Naive thymus-derived CD4-positive, alpha-beta T cell (primary cell): ENCODE measurements around the gene DGAT2. TPM values are rescaled to one million over a fixed set of nuclear protein-coding genes. Genes with fewer than 3 reads are reported as not detected.
A peak's percentile ranks its signal among the peaks of the same experiment; 100 is the strongest.

Source experiments
- ATAC-seq: fragments of 150-1000 bp; cut with Tn5 transposase; 2 replicates; pipeline ENCODE4 v1.10.0; 2021; ENCODE audit warnings: mild to moderate bottlenecking, moderate library complexity
- CTCF ChIA-PET: fragments of 350-600 bp; sonication (Branson Sonifier 250); formaldehyde crosslinking; loops from one replicate; lab custom pipeline; 2021; ENCODE audit warnings: antibody characterized with exemption; lab: Charles Lee
- POLR2A ChIA-PET: fragments of 350-600 bp; sonication (Branson Sonifier 250); formaldehyde crosslinking; loops from one replicate; lab custom pipeline; 2021; ENCODE audit warnings: antibody characterized with exemption, inconsistent platforms; lab: Charles Lee
- DNase-seq, 9 donors: peaks; one replicate each; pipeline versions ENCODE4 v3.0.0 to v3.0.0-alpha.2; 2020 to 2022; ENCODE audit warnings: mixed read lengths in 1 of 9
- H3K27ac ChIP-seq: one replicate; pipeline ENCODE4 v1.7.0; 2013; ENCODE audit warnings: mild to moderate bottlenecking, low read depth, low read length, moderate library complexity
- H3K27me3 ChIP-seq, 2 donors: one replicate each; pipeline ENCODE4 v1.7.0; 2013; ENCODE audit warnings: low read length in 2 of 2, mild to moderate bottlenecking in 2 of 2, moderate library complexity in 2 of 2; ENCODE audit not compliant: control insufficient read depth in 2 of 2, insufficient read depth in 2 of 2
- H3K36me3 ChIP-seq, 3 experiments: 1 replicate in 2 of 3; 2 replicates in 1 of 3; pipeline ENCODE4 v1.7.0; 2013; ENCODE audit warnings: low read length in 3 of 3, mild to moderate bottlenecking in 3 of 3, moderate library complexity in 1 of 3; ENCODE audit not compliant: insufficient read depth in 3 of 3, control insufficient read depth in 2 of 3
- H3K4me1 ChIP-seq, 2 donors: one replicate each; pipeline ENCODE4 v1.7.0; 2013; ENCODE audit warnings: low read length in 2 of 2, mild to moderate bottlenecking in 2 of 2, moderate library complexity in 1 of 2; ENCODE audit not compliant: control insufficient read depth in 2 of 2, insufficient read depth in 2 of 2
- H3K4me3 ChIP-seq: 2 replicates; pipeline ENCODE4 v1.7.0; 2013; ENCODE audit warnings: mild to moderate bottlenecking, low read length
- H3K9me3 ChIP-seq, 3 experiments: 1 replicate in 2 of 3; 2 replicates in 1 of 3; pipeline ENCODE4 v1.7.0; 2013; ENCODE audit warnings: low read length in 3 of 3; ENCODE audit not compliant: control insufficient read depth in 2 of 3
- H3K27ac Mint-ChIP-seq, 9 donors: one replicate each; pipeline ENCODE4 v1.8.0; 2020 to 2022; ENCODE audit warnings: mixed read lengths in 9 of 9, mild to moderate bottlenecking in 8 of 9, moderate library complexity in 5 of 9, inconsistent platforms in 2 of 9
- H3K27me3 Mint-ChIP-seq, 5 donors: one replicate each; pipeline ENCODE4 v1.8.0; 2021 to 2022; ENCODE audit warnings: mixed read lengths in 5 of 5, mild to moderate bottlenecking in 1 of 5
- H3K36me3 Mint-ChIP-seq, 5 donors: one replicate each; pipeline ENCODE4 v1.8.0; 2020 to 2022; ENCODE audit warnings: mixed read lengths in 5 of 5, mild to moderate bottlenecking in 3 of 5, inconsistent platforms in 1 of 5
- H3K4me1 Mint-ChIP-seq, 7 donors: one replicate each; pipeline ENCODE4 v1.8.0; 2020 to 2022; ENCODE audit warnings: mixed read lengths in 7 of 7, mild to moderate bottlenecking in 3 of 7, inconsistent platforms in 1 of 7
- H3K4me3 Mint-ChIP-seq, 10 donors: one replicate each; pipeline ENCODE4 v1.8.0; 2020 to 2022; ENCODE audit warnings: mild to moderate bottlenecking in 10 of 10, mixed read lengths in 10 of 10, moderate library complexity in 6 of 10, inconsistent platforms in 2 of 10
- H3K9me3 Mint-ChIP-seq, 11 donors: one replicate each; pipeline ENCODE4 v1.8.0; 2020 to 2022; ENCODE audit warnings: mixed read lengths in 11 of 11, mild to moderate bottlenecking in 4 of 11, inconsistent platforms in 1 of 11, moderate library complexity in 1 of 11
- intact Hi-C, 2 donors: fragments of 100-400 bp; cut with micrococcal nuclease; formaldehyde crosslinking; loops; one replicate each; pipeline ENCODE4 v1.15.1; 2023
- polyA plus RNA-seq, 2 donors: library from polyadenylated mRNA; unstranded; fragments of 300-500 nt; fragmentation: Illumina TruSeq; gene quantifications; one replicate each; pipeline ENCODE4 v1.2.3, GENCODE V29; 2021
- total RNA-seq, 6 experiments: library from RNA in 5 of 6; stranded (reverse) in 5 of 6; gene quantifications; 1 replicate in 5 of 6; 2 replicates in 1 of 6; pipeline ENCODE4 v1.2.3 and lab custom pipeline; 2021 to 2026

The DGAT2 gene
- total and polyA plus RNA-seq, 7 experiments from 2014 or later, result 0.30 to 8.5 (median 0.58) TPM

DNA sequence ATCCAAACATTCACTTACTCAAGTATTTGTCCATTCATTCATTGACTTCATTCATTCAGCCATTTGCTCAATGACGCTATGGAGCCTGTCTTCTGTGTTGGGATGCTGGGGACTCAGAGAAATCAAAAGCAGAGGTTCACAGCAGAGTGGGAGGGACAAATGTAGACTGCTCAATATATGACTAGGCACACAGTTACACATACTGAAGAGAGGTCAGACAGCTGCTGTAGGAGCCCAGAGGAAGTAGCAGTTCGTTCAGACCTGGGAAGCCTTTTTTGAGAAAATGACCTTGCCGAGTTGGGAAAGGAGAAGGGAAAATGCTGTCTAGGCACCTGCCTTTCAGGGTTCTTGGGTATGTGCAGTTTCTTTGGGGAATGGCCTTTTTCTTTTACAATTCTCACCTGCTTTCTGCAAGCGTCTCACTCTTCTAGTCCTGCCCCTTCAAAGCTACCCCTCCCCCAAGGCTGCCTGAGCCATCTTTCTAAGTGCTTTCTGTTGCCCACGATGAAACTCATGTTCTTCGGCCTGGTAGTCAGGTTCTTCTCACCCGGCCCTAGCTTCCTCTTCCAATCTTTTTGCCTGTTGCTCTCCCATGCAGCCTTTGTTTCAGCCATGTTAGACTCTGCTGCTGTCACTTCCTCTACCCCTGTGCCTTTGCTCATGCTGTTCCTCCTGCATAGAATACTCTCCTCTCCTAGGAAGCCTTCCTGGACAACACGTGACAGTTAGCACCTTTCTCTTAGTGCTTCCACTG is 42.2 kb downstream of the DGAT2 start:
- peaks cover 0 to 14% (median 7%) of the 10 kb centered on the region in 7 donors for H3K4me1 Mint-ChIP-seq
- H3K27ac Mint-ChIP-seq, result peak overlapping the region in 1 of 9 donors; percentile 24
- no peak overlapping the region for H3K4me3 Mint-ChIP-seq
- no peak for DNase-seq
- H3K36me3 Mint-ChIP-seq, result no peaks in the 10 kb centered on the region
- Histone ChIP-seq H3K27me3 (no peaks in the 10 kb centered on the region), H3K36me3 (peaks cover 0 to 10% (median 0%) of the 10 kb centered on the region in 3 experiments), H3K4me3 (no peak overlapping the region), H3K9me3 (no peaks in the 10 kb centered on the region), H3K4me1 (peaks cover 6 to 8% of the 10 kb centered on the region in 2 donors), H3K27ac (no peak overlapping the region)
- no peak for ATAC-seq
- intact Hi-C loops, result loop anchor here (5.0 to 10.0 kb wide), 7 partner anchors 246 to 1636 kb away; partner anchors contain the start of genes ACER3 (in 1 of the 2), C2CD3 (in 1 of the 2), PPME1 (in 1 of the 2) and RNF169 (in 1 of the 2)
- H3K27me3 Mint-ChIP-seq, result peaks cover 0 to 4% (median 0%) of the 10 kb centered on the region in 5 donors
- ChIA-PET CTCF (interaction anchor here (1.1 kb wide), 1 partner anchor 9 kb away, joined by 3 read pairs; no protein-coding TSS in a partner anchor), POLR2A (no interaction called here)
- peaks cover 0 to 8% (median 0%) of the 10 kb centered on the region in 11 donors for H3K9me3 Mint-ChIP-seq

DNA sequence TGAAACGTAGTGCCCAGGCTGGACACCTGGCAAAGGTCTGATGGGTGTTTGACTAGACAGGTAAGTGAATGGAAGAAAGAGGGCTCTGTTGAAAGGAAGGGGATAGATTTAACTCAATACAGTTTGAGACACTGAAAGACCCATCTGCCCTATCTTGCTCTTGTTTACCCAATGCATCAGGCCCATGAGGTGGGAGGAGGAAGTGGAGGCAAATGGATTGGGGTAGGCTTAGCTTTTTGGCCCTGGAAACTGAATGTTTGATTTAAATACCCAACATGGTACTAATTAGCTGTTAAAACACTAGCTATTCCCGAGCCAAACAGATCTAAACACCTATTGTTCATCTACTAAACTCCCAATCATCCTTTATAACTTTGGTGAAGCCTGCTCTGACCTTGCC is 42.9 kb downstream of the DGAT2 start:
- Mint-ChIP-seq H3K27ac (no peak overlapping the region), H3K9me3 (peaks cover 0 to 8% (median 0%) of the 10 kb centered on the region in 11 donors), H3K36me3 (no peaks in the 10 kb centered on the region), H3K27me3 (peaks cover 0 to 4% (median 0%) of the 10 kb centered on the region in 5 donors), H3K4me1 (peaks cover 0 to 14% (median 7%) of the 10 kb centered on the region in 7 donors), H3K4me3 (no peak overlapping the region)
- ATAC-seq (no peak), DNase-seq (no peak)
- Histone ChIP-seq H3K27me3 (no peaks in the 10 kb centered on the region), H3K4me1 (peaks cover 13 to 15% of the 10 kb centered on the region in 2 donors), H3K4me3 (no peak overlapping the region), H3K27ac (no peak overlapping the region), H3K9me3 (no peaks in the 10 kb centered on the region), H3K36me3 (peaks cover 0 to 10% (median 0%) of the 10 kb centered on the region in 3 experiments)
- intact Hi-C loops, result loop anchor here (5.0 to 10.0 kb wide), 7 partner anchors 247 to 1637 kb away; partner anchors contain the start of genes ACER3 (in 1 of the 2), C2CD3 (in 1 of the 2), PPME1 (in 1 of the 2) and RNF169 (in 1 of the 2)
- ChIA-PET POLR2A (no interaction called here), CTCF (no interaction called here)

DNA sequence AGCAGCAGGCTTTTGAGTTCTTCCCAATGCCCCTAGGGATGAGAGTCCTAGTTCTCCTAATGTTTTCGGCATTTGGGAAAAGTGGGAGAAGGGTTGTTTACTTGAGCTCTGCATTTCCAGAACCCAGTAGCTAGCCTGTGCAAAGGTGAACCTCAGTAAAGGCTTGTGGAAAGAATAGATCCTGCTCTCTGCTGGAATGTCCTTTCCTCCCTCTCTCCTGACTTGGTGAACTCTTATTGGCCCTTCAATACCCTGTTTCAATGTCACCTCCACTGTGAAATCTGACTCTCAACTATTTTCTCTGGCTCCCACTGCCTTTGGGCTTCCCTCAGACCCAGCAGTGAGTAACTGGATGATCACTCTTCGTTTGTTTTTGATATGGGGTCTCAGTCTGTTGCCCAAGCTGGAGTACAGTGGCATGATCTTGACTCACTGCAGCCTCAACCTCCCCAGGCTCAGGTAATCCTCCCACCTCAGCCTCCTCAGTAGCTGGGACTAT is 44.0 kb downstream of the DGAT2 start:
- Histone ChIP-seq H3K36me3 (peaks cover 0 to 10% (median 0%) of the 10 kb centered on the region in 3 experiments), H3K4me1 (peaks cover 14 to 26% of the 10 kb centered on the region in 2 donors), H3K27ac (no peak overlapping the region), H3K9me3 (no peaks in the 10 kb centered on the region), H3K27me3 (no peaks in the 10 kb centered on the region), H3K4me3 (no peak overlapping the region)
- CTCF ChIA-PET, result interaction anchor here (0.6 kb wide), 1 partner anchor 10 kb away, joined by 8 read pairs; no protein-coding TSS in a partner anchor
- DNase-seq (no peak), ATAC-seq (no peak)
- peaks cover 0 to 14% (median 7%) of the 10 kb centered on the region in 7 donors for H3K4me1 Mint-ChIP-seq
- no peaks in the 10 kb centered on the region for H3K36me3 Mint-ChIP-seq
- peak overlapping the region in 1 of 9 donors; percentile 93 for H3K27ac Mint-ChIP-seq
- H3K4me3 Mint-ChIP-seq, result no peak overlapping the region
- intact Hi-C loops, result loop anchor here (5.0 to 10.0 kb wide), 7 partner anchors 248 to 1638 kb away; partner anchors contain the start of genes ACER3 (in 1 of the 2), C2CD3 (in 1 of the 2), PPME1 (in 1 of the 2) and RNF169 (in 1 of the 2)
- H3K27me3 Mint-ChIP-seq, result peaks cover 0 to 4% (median 0%) of the 10 kb centered on the region in 5 donors
- peaks cover 0 to 8% (median 0%) of the 10 kb centered on the region in 11 donors for H3K9me3 Mint-ChIP-seq
- POLR2A ChIA-PET, result interaction anchor here (0.9 kb wide), 1 partner anchor 9 kb away, joined by 3 read pairs; no protein-coding TSS in a partner anchor

DNA sequence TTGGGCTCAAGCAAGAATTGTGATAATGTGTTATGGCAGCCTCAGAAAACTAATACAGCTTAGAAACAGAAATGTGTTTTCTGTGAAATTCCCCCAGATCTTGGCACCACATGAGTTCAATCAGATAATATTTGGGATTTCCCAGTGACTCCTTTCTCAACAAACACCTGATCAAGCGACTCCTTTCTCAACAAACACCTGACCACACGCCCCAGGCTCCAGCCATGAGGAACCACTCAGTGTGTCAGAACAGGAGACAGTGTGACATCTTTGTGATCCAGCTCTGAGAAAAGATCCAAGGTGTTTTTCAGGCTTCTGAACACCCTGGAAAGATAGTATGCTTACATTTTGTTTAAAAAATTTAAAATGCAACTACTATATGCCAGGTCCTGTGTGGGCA is 44.5 kb downstream of the DGAT2 start:
- Histone ChIP-seq H3K4me1 (peaks cover 14 to 26% of the 10 kb centered on the region in 2 donors), H3K27ac (no peak overlapping the region), H3K9me3 (no peaks in the 10 kb centered on the region), H3K27me3 (no peaks in the 10 kb centered on the region), H3K4me3 (no peak overlapping the region), H3K36me3 (peaks cover 0 to 10% (median 0%) of the 10 kb centered on the region in 3 experiments)
- no peak for DNase-seq
- intact Hi-C loops, result loop anchor here (5.0 to 10.0 kb wide), 7 partner anchors 248 to 1638 kb away; partner anchors contain the start of genes ACER3 (in 1 of the 2), C2CD3 (in 1 of the 2), PPME1 (in 1 of the 2) and RNF169 (in 1 of the 2)
- peaks cover 0 to 4% (median 0%) of the 10 kb centered on the region in 5 donors for H3K27me3 Mint-ChIP-seq
- H3K4me3 Mint-ChIP-seq, result peak overlapping the region in 1 of 10 donors; percentile 93
- ChIA-PET POLR2A (interaction anchor here (0.9 kb wide), 1 partner anchor 8 kb away, joined by 3 read pairs; no protein-coding TSS in a partner anchor), CTCF (interaction anchor here (2.1 kb wide), 1 partner anchor 11 kb away, joined by 15 read pairs; no protein-coding TSS in a partner anchor)
- peaks cover 0 to 2% (median 0%) of the 10 kb centered on the region in 5 donors for H3K36me3 Mint-ChIP-seq
- ATAC-seq, result no peak
- peak overlapping the region in 4 of 9 donors; percentile 83 to 98 (median 90) for H3K27ac Mint-ChIP-seq
- H3K9me3 Mint-ChIP-seq, result peaks cover 0 to 8% (median 0%) of the 10 kb centered on the region in 11 donors
- peaks cover 3 to 14% (median 11%) of the 10 kb centered on the region in 7 donors for H3K4me1 Mint-ChIP-seq

DNA sequence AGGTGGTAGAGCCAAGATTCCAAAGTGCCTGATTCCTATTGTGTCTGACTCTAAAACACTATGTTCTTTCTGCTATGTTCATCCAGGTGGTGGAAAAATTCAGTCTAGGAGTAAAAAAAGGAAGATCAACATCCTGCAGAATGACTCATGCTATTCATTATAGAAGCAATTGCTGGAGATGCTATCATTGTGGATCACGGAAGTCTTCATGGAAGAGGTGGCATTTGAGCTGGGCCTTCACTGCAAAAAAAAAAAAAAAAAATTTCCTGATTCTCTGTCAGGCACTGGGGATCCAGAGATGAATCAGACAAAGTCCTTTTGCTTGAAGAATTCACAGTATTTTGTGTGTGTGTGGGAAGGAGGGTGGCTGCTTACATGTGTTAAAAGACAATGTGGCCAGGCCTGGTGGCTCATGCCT is 45.1 kb downstream of the DGAT2 start:
- peaks cover 14 to 26% of the 10 kb centered on the region in 2 donors for H3K4me1 ChIP-seq
- peak overlapping the region in 5 of 10 donors; percentile 73 to 99 (median 93) for H3K4me3 Mint-ChIP-seq
- ATAC-seq, result no peak

More for the DNA sequence above, 45.1 kb downstream of the DGAT2 start:
- H3K4me1 Mint-ChIP-seq, result peaks cover 5 to 16% (median 13%) of the 10 kb centered on the region in 7 donors
- intact Hi-C loops, result loop anchor here (1.0 to 10.0 kb wide), 13 partner anchors 45 to 1639 kb away; partner anchors contain the start of genes RPS3 (in 2 of the 2), ACER3 (in 1 of the 2), C2CD3 (in 1 of the 2) and DGAT2 (in 1 of the 2)
- Histone ChIP-seq H3K9me3 (no peaks in the 10 kb centered on the region), H3K27me3 (no peaks in the 10 kb centered on the region), H3K4me3 (no peak overlapping the region), H3K36me3 (peaks cover 0 to 10% (median 0%) of the 10 kb centered on the region in 3 experiments), H3K27ac (peak overlapping the region; percentile 83)
- peaks cover 0 to 2% (median 0%) of the 10 kb centered on the region in 5 donors for H3K36me3 Mint-ChIP-seq
- DNase-seq, result no peak
- CTCF ChIA-PET, result interaction anchor here (2.1 kb wide), 1 partner anchor 11 kb away, joined by 15 read pairs; no protein-coding TSS in a partner anchor
- H3K9me3 Mint-ChIP-seq, result peaks cover 0 to 8% (median 0%) of the 10 kb centered on the region in 11 donors
- peaks cover 0 to 4% (median 0%) of the 10 kb centered on the region in 5 donors for H3K27me3 Mint-ChIP-seq
- POLR2A ChIA-PET, result no interaction called here
- H3K27ac Mint-ChIP-seq, result peak overlapping the region in 7 of 9 donors; percentile 49 to 100 (median 88)
